NT2/D1 (cell line): ENCODE measurements around the gene VWA8.

Experiments
- YY1 ChIP-seq: IDR thresholded peaks from 2 replicates; pipeline ENCODE4 v1.6.1; 2011; ENCODE audit not compliant: insufficient read length, insufficient read depth
- ZNF274 ChIP-seq: IDR thresholded peaks from 2 replicates; pipeline ENCODE4 v1.6.1; 2011; ENCODE audit warnings: mild to moderate bottlenecking, low read depth, low read length

GRCh38 chr13:41960637-41961465 is at the start of gene VWA8:
- TF ChIP-seq YY1 (no peak), ZNF274 (no peak)
